Measurements from ENCODE around the gene CEMP1.

CEMP1 gene

DNA sequence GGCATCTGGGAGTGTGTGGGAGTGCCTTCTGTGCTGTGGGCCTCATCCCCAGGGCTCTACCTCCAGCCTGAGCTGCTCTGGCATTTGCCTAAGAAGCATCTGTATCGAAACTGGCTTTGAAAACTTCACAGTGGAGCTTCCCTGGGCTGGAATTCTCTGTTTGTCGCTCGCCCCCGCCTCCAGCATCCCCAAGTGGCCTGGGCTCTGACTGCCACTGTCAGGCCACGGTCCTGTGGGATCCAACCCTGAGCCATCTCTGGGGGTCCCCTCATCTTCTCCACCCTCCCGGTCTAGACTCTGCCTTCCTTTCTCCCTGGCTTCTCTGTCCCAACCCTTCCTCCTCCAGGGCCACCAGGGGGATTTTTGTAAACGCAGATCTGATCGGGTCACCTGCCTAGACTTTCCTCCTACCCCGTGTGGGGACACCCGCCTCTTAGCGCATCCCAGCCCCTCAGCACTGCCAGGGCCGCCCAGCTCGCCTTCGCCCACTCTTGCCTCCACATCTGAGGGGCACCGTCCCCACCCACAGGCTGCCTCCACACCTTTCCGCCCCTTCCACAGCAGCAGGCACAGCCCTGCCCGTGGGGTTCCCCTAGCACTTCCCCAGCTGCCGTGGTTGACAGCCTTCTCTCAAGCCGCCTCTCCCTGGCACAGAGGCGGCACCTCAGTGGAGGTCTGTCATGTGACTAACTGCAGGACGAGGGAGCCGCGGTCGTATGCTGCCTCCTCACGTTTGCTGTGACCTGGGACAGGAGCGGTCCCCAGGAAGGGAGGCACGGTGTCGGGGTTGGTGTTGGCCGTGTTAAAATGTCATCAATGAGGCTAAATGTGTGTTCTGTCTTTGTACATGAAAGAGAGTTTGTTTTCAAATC lies 44.3 kb downstream of the CEMP1 start:
- no peak for DNase-seq (ENCODE audit: low spot score)

- DNase-seq (ENCODE audit: low spot score) = no peak
Measured at GRCh38 chr16:2485811-2486507, 45.2 kb downstream of the CEMP1 start.

GRCh38 chr16:2484898-2485508 lies 46.2 kb downstream of the CEMP1 start:
- DNase-seq (ENCODE audit: low spot score) = no peak

DNA sequence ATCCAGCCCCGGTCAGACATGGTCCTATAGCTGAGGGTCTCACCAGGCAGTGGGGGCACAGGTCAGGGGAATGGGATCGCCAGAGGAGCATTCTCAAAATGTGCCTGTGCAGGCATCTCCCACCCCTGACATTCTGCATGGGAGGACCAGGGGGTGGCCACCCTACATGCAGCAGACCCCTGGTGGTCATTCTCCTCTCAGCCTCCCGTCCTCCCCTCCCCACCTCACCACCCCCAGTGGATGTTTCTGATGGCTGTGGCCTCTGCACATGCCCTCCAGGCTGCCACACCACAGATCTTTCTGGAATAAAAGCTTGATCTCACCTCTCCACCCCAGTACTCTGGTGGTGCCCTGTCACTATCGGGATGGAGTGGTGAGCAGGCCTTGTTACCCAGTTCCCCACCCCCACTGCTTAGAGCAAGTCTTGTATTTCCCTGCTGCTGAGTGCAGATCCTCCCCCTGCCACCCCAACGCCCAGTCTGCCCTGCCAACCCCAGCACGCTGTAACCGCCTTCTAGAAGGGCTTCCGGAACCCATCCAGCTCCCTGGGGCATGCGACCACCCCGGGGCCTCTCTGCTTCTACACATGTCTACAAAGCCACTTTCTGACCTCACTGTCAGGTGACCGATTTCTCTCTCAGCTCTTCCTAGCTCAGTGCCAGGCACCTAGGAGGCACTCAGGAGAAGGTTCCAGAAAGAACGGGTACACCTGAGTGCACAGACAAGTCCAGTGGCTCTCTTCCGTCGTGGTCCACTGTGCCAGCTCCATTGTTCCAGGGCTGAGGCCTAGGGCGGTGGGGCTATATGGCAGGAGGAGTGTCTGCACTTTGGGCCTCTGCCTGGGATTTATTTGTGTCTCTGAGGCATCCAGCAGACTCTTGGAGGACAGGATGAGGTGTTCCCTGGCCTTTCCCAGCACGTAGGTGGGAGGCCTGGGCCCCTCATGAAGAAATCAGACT lies 47.0 kb downstream of the CEMP1 start:
- DNase-seq (ENCODE audit: low spot score) = no peak

DNA sequence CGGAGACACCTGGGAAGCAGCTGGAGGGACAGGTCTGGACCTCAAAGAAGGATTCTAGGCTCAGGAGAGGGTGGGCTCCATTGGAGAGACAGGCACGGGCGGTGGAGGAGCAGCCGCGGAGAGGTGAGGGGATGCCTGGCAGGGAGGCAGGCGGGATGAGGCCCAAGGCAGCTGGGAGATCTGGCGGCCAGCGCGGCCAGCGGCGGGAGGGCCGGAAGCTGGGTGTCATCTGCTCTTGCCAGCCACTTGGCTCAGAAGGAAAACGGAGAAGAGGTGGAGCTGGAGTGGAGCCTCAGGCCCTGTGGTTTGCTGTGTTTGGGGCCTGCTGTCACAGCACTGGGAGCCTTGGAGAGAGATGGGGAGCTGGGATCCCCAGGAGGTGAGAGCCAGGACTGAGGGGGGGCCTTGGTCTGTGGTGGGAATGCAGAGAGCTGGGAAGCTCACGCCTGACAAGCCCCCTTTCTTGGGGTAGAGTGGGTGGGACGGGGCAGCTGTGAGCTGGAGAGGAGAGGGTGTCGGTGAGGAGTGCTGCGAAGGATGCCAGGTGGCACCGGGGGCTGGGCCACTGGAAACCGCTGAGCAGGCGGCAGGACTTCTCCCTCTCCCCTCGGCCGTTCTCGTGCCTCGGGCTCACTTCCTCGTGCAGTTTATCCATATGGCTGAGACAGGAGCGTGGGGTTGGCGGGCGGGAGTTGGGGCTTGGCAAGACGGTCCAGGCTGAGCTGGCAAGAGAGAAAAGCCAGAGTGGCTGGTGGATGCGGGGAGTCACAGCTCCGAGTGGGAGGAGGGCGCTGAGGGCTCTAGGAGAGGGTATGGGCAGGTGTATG lies 48.3 kb downstream of the CEMP1 start:
- DNase-seq (ENCODE audit: low spot score) = no peak

DNA sequence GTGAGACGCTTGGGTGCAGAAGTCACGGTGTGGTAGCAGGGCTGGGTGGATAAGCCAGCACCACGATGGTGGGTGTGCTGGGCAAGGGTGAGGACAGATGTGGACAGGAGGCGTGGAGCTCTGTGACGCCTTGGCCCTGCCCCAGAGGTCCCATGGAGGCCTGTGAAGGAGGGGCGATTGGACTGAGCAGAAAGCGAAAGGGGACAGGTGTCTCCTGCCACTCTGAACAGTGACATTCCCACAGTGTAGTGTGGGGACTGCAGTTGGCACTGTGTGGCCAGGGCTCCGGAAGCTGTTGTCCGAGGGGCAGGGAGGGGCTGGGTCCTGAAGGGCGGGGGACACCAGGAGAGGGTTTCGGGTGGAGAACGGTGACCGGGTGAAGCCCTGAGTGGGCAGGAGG lies 49.0 kb downstream of the CEMP1 start:
- DNase-seq (ENCODE audit: low spot score) = no peak

- DNase-seq (ENCODE audit: low spot score) = no peak
Measured at GRCh38 chr16:2481676-2482075, 49.5 kb downstream of the CEMP1 start.

- DNase-seq (ENCODE audit: low spot score) = no peak
Measured at GRCh38 chr16:2480948-2481347, 50.3 kb downstream of the CEMP1 start.
